Renal pelvis (tissue), 4 donors: Measurements from ENCODE around the gene C4BPA. TPM values are rescaled to one million over a fixed set of nuclear protein-coding genes. Genes with fewer than 3 reads are reported as not detected.
A peak's percentile ranks its signal among the peaks of the same experiment; 100 is the strongest.

Experiments
- DNase-seq: peaks from one replicate; pipeline ENCODE4 v3.0.0-alpha.2; 2013
- polyA plus RNA-seq, 3 donors: library from polyadenylated mRNA; unstranded; fragments of 120-200 nt; gene quantifications; one replicate each; pipeline ENCODE4 v1.2.1, GENCODE V29; 2013; ENCODE audit not compliant: insufficient read length in 3 of 3

Gene C4BPA
- polyA plus RNA-seq, 3 donors = 0.56 to 0.69 (median 0.59) TPM

DNA sequence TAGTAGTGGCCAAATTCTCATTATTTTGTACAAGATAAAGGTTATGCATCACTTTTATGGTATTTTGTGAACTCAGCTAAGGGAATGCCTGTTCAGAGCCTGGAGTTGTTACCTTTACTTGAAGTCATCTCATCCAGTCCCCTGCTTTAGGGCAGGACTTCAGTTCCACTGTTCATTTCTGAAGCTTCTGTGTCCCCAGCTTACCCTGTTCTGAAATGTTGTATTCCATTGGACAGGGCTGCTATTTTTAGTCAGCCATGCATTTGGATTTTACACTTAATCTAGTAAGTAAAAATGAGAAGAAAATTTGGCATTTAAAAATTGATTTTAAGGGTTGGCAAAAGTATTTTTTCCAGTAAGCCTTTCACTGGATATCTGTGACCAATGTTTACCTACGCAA lies 27.0 kb upstream of the C4BPA start:
- no peak for DNase-seq

- peak; percentile 87 for DNase-seq
Observed at GRCh38 chr1:207077470-207078377, 26.3 kb upstream of the C4BPA start.

DNA sequence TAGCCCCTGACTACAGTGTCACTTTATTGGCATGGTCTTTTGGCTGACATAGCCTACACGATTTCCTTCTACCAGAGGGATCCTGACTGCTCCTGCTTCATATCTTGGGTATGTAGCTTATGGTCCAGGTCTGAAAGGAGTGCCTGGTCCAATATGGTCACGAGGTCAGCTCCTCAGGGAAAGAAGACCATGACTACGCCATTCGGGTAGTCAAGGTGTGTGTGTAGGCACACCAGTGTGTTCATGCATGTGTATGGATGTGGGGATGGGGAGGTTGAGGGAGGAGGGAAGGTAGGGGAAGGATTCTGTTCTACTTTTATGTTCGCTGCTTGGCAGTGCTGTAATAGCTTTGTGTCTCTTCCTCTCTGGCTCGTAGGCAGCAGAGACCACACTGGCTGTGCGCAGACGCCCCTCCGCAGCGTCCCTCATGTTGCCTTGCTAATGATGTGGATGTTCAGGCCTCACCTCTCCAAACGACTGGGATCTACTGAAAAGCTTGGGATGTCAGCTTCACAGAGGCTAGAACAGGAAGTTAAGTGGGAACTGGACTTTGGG lies 25.4 kb upstream of the C4BPA start:
- no peak for DNase-seq

DNA sequence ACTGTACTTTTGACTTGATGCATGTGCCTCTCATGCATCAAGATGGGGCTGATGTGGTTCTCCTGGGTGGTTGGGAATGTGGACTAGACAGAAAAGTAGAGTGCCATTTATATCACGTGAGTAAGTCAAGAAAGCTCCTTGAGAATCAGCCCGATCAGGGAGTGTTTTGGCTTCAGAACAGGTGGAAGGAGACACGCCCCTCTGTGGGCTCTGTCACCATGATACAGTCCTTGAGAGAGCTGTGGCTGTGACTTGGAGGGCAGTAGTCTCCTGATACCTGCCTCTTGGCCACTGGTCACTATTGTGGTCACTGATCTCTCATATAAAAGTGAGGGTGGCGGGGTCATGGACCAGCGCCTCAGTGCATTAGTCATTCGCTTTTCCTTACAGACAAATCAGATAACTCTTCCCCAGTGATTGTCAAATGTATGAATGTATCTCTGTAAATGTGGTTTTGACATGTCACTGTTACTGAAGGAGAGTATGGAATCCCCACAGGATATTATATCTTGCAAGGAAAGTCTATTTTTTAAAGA lies 24.3 kb upstream of the C4BPA start:
- DNase-seq = no peak

DNA sequence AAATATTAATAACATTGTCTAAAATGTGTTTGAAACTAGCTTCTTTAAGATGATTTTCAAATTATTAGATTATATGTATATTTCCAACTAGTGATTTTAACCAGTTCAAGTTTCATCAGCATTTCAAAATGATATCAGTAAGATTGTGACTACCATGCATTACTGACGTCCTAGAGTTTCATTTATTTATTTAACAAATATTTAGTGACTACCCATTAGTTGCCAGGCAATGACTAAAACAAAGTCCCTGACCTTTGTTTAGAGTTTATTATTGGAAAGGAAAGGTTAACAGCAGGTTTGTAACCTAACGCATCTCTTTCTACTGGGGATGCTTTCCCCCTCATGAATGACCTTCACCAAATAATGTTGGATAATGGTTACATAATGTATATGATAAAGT lies 22.9 kb upstream of the C4BPA start:
- no peak for DNase-seq

DNA sequence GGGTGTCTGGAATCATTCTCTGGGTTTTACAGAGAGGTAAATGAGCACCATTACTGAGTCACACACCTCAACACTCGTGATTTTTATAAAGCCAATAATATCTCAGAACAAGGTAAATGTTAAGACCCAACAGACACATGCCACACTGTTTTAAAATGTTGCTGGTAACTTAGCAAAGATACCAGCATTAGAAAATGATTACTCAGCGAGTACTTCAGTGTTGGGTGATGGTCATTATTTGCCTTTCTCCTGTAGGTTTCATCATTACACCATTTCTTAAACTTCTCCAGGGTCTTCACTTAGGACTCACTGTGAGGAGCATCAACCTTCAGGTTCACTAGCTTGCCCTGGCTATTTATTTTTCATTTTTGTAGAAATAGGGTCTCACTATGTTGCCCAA lies 22.2 kb upstream of the C4BPA start:
- DNase-seq = no peak

- DNase-seq = no peak
Observed at GRCh38 chr1:207084232-207084631, 19.8 kb upstream of the C4BPA start.

DNA sequence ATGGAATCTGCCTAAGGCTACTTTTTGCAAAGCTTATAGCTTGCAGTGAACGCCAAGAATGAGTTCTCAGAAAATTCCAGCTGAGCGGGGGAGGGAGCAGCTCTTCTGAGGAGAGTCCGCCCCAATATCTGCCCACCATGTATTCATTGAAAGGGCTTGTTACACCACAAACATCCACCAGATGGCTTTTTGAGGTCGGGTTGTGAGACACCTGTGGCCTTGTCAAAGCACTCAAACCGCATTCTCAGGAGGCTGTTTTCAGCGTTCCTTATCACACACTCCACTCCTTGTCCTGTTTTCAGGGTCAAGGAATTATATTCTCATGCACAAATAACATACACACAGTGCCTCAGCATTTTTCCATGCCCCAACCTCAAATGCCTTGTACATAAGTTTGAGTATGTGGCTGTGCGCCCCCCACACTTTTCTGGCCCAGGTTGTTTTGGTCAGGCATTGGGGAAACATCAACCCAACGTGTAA lies 19.3 kb upstream of the C4BPA start:
- DNase-seq = peak; percentile 65

GRCh38 chr1:207085887-207086286 lies 18.1 kb upstream of the C4BPA start:
- DNase-seq = no peak

- no peak for DNase-seq
Observed at GRCh38 chr1:207088161-207088560, 15.9 kb upstream of the C4BPA start.

GRCh38 chr1:207088701-207089626 lies 15.1 kb upstream of the C4BPA start, which contains the start of gene C4BPB:
Gene C4BPB (plus strand): TSS chr1:207088860. CDS start chr1:207089532, 672 bp downstream.
- DNase-seq = no peak

DNA sequence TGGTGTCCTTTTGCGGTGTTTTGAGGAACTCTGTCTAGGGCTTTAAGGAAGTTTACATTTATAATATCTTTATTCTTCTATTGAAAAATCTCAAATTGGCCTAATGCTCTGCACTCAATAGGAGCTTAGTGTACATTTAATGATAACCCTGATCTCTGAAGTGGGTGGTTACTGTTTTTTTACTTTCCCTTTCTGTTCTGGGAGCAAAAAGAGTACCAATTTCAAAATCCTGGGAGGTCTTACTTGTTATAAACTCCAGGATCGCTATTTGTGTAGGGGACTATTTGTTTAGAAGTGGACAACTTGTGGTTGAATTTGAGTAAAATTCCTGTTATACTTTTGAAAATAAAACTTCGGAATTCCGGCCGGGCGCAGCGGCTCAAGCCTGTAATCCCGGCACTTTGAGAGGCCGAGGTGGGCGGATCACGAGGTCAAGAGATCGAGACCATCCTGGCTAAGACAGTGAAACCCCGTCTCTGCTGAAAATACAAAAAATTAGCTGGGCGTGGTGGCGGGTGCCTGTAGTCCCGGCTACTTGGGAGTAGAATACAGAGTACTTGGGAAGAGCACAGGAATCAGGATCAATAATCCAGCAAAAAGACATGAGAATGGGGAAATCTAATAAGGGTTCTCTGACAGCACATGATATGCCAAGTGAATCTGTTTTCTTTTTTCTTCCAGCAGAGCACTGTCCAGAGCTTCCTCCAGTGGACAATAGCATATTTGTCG lies 14.2 kb upstream of the C4BPA start:
- no peak for DNase-seq

DNA sequence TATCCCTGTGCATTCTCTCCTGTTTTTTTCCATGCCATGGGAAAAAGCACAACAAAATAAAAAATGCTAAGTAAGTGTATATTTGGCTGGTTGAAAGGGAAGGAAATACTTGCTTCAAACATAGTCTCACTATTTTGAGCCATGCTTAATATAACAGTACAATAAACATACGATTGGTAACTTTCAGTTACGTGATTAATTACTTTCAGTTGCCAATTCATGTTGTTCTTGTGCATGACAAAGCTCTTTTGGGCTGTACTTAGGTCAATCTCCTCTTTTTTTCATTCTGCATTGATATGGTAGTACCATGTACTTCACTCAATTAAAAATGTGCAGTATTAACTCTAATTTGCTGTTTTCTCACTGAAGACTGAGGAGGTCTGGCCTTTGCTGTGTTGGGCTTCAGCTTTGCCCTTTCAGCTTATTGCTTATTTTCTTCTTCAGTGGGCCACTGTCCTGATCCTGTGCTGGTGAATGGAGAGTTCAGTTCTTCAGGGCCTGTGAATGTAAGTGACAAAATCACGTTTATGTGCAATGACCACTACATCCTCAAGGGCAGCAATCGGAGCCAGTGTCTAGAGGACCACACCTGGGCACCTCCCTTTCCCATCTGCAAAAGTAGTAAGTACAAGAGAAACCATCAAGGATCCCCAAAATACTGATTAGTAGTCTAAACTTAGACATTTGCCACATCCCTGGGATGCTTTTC lies 12.7 kb upstream of the C4BPA start:
- DNase-seq = no peak

- DNase-seq = no peak
Observed at GRCh38 chr1:207093944-207094343, 10.1 kb upstream of the C4BPA start.

DNA sequence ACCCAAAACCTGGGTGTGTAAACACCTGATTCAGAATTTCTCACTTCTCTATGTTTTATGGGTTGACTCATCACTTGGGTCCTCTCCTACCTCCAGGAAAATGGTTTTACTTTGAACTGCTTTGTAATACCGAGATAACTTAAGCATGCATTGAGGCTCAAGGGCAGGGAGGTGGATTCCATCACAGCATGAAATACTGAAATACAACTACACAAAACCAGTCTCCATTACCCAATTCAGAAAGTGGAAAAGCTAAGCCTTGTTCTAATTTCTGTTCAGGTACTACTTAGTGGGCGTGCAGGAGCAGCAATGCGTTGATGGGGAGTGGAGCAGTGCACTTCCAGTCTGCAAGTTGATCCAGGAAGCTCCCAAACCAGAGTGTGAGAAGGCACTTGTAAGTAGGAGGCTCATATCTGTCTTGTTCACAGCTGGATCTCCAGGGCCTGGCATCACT lies 6.1 kb upstream of the C4BPA start:
- DNase-seq = no peak

- no peak for DNase-seq
Observed at GRCh38 chr1:207101720-207102119, 2.3 kb upstream of the C4BPA start.

GRCh38 chr1:207102146-207102545 lies 1.9 kb upstream of the C4BPA start:
- no peak for DNase-seq

GRCh38 chr1:207102659-207103058 lies 1.4 kb upstream of the C4BPA start:
- DNase-seq = no peak

- DNase-seq = no peak
Observed at GRCh38 chr1:207109004-207109403, 5.0 kb downstream of the C4BPA start.

DNA sequence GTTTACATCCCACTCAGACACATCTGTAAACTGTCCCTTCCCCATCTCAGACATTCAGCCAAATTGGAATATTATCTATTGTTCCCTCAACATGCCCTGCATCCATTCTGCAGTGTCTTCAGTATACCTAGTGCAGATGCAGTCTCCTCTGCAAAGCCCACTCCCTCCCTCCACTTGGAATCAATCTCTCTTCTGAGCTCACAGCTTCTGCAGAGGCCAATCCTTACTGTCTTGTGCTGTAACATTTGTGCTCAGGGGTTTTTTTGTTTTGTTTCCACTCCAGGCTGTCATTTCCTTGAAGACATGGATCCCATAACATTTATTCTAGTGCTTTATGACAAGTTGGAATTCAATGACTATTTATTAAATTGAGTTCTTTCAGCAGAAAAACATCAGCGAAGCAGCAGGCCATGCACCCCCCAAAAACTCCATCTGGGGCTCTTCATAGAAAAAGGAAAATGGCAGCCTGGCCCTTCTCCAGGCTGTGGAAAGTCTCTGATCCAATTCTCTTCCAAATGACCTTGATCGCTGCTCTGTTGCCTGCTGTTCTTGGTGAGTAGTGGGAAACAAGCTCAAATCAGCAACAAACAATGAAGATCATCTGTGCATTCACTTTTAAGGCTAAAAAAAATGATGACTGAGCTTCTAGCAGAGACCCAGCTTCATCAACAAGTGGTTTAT lies 8.7 kb downstream of the C4BPA start:
- peak; percentile 44 for DNase-seq
